VCaP (cell line): ENCODE data around the gene ACSF3.

ENCODE experiments used
- H3K27ac ChIP-seq: fragments of 450-650 bp; 2 replicates; pipeline ENCODE4 v1.5.1; 2017
- TF ChIP-seq, protein P1 (sequence below): fragments of 450-650 bp; conservative IDR thresholded peaks from 2 replicates; pipeline ENCODE4 v1.5.1; 2017; ENCODE audit warnings: mild to moderate bottlenecking, moderate library complexity

The ACSF3 gene

DNA sequence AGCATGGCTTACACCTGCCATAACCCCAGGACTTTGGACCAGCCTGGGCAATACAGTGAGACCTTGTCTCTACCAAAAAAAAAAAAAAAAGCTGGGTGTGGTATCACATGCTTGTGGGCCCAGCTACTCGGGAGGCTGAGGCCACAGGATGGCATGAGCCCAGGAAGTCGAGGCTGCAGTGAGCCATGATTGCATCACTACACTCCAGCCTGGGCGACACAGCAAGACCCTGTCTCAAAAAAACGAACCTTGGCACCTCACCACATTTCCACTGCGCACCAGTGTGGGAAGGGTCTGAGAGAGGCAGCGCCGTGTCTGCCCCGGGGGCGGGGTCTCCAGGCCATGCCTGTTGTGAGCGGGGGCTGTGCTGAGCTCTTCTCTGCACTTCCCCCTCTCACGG is 6.3 kb downstream of the ACSF3 start:
- H3K27ac ChIP-seq: no peak overlapping the region
- TF ChIP-seq, protein P1, sequence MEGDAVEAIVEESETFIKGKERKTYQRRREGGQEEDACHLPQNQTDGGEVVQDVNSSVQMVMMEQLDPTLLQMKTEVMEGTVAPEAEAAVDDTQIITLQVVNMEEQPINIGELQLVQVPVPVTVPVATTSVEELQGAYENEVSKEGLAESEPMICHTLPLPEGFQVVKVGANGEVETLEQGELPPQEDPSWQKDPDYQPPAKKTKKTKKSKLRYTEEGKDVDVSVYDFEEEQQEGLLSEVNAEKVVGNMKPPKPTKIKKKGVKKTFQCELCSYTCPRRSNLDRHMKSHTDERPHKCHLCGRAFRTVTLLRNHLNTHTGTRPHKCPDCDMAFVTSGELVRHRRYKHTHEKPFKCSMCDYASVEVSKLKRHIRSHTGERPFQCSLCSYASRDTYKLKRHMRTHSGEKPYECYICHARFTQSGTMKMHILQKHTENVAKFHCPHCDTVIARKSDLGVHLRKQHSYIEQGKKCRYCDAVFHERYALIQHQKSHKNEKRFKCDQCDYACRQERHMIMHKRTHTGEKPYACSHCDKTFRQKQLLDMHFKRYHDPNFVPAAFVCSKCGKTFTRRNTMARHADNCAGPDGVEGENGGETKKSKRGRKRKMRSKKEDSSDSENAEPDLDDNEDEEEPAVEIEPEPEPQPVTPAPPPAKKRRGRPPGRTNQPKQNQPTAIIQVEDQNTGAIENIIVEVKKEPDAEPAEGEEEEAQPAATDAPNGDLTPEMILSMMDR: no peak

DNA sequence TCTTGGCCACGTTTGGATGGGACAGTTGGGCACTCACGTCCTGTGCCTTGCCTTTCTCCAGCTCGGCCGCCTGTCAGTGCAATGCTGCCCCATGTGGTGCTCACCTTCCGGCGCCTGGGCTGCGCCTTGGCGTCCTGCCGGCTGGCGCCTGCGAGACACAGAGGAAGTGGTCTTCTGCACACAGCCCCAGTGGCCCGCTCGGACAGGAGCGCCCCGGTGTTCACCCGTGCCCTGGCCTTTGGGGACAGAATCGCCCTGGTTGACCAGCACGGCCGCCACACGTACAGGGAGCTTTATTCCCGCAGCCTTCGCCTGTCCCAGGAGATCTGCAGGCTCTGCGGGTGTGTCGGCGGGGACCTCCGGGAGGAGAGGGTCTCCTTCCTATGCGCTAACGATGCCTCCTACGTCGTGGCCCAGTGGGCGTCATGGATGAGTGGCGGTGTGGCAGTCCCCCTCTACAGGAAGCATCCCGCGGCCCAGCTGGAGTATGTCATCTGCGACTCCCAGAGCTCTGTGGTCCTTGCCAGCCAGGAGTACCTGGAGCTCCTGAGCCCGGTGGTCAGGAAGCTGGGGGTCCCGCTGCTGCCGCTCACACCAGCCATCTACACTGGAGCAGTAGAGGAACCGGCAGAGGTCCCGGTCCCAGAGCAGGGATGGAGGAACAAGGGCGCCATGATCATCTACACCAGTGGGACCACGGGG is 7.1 kb downstream of the ACSF3 start:
- no peak overlapping the region for H3K27ac ChIP-seq
- TF ChIP-seq, protein P1: no peak

DNA sequence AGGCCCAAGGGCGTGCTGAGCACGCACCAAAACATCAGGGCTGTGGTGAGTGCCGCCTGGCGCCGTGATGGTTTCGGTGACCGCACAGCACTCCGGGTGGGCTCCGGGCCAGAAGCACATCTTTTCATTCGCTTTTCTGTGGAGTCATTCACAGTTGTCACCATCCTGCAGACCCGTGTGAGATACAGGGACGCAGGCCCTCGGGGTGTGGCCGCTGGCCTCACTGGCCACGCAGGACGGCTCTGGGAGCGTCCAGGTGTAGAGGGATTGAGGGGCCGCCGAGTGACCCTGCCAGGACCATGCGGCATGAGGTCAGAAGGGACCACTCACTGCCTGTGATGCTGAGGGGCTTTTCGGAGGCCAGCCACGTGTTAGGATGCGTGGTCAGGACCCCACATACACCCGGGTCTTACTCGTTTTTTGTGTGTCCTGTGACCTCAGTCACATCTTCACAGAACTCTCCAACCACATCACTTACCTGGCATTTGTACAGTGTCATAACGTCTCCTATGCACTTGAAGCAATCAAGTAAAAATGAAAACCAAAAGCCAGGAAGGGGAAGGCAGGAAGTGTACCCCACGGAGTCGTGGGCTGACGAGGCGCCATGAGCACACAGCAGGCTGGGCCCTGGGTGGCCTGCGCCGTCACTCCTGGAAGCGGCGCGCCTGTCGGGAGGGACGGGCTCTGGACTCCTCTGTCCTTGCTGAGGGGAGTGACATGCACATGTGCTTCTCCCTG is 7.8 kb downstream of the ACSF3 start:
- TF ChIP-seq, protein P1: no peak

DNA sequence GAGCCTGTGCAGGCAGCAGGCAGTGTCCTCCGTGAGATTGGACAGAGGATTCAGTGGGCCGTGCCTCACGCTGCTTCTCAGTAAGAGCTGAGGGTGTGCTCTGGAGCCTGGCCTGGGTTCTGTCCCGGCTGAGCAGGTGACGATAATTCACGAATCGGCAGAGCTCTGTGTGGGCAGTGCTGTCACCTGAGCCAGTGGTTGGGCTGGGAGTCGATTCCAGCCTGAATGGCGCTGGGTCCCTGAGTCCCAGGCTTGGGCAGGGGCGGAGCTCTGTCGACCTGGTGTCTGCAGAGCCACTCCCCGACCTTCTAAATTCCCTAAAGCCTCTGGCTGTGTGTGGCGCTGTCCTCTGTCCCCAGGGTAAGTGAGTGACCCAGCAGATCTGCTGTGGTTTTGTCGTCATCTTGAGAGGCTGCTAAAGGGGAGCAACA is 8.4 kb downstream of the ACSF3 start:
- TF ChIP-seq, protein P1: no peak
- no peak overlapping the region for H3K27ac ChIP-seq

More for the DNA sequence above, 7.8 kb downstream of the ACSF3 start:
- H3K27ac ChIP-seq: no peak overlapping the region

DNA sequence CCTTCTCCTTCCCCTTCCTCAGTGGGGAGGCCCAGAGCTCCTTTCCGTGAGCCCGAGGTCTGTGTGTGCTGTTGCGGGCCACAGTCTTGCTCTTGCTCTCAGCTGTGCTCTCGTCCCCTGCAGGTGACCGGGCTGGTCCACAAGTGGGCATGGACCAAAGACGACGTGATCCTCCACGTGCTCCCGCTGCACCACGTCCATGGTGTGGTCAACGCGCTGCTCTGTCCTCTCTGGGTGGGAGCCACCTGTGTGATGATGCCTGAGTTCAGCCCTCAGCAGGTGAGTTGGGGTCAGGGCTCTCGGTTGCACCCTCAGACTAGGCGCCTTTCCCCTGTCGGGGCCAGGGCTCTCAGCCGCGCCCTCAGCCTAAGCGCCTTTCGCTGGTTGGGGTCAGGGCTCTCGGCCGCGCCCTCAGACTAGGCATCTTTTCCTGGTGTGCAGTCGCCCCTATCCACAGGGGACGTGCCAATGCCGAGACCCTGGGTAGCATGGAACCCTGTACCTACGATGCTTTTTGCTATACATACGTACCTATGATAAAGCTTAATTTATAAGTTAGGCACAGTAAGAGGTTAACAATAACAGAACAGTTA is 8.9 kb downstream of the ACSF3 start:
- H3K27ac ChIP-seq: no peak overlapping the region
- TF ChIP-seq, protein P1: no peak

DNA sequence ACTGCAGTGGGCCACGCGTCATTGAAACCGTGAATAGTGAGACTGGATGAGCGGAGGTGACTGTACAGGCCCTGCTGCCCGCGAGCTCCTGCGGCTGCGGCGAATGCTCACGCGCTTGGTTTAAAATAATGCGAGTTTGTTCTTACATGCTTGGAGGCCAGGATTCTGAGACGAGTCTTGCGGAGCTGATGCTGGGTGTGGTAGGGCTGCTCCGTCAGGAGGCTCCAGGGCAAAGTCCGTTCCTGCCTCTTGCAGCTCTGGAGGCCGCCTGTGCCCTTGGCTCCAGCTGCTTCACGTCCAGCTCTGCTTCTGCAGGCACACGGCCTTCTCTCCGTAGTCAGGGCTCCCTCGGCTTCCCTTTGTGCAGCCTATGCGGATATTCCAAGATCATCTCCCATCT is 9.5 kb downstream of the ACSF3 start:
- H3K27ac ChIP-seq: no peak overlapping the region
- TF ChIP-seq, protein P1: no peak

DNA sequence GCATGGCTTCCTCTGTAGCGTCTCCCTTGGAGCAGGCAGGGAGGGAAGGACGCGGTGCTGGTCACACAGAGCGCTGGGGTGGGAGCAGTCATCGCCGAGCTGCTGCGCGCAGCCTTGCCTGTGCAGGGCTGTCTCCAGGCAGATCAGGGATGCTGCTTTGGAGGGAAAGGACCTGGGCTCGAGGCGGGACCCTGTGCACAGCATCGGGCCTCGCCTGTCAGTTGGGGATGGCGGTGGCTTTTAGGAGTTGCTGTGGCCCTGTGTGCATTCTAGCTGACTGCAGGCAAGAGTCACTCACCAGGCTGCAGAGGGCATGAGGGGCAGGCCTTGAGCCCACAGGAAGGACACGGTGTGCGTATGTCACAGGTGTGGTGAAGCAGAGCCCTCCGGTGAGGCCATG is 10.1 kb downstream of the ACSF3 start:
- H3K27ac ChIP-seq: no peak overlapping the region
- TF ChIP-seq, protein P1: no peak
